ES-I3 (cell line): Measurements from ENCODE around the gene ZBTB6.

Experiments
- H3K36me3 ChIP-seq: 2 replicates; pipeline ENCODE4 v1.6.1; 2013; ENCODE audit warnings: mild to moderate bottlenecking, low read length, control low read depth, moderate library complexity; ENCODE audit not compliant: insufficient read depth
- H3K4me1 ChIP-seq: 2 replicates; pipeline ENCODE4 v1.6.1; 2013; ENCODE audit warnings: mild to moderate bottlenecking, control low read depth, low read length; ENCODE audit not compliant: insufficient read depth
- H3K9ac ChIP-seq: 2 replicates; pipeline ENCODE4 v1.6.1; 2013; ENCODE audit warnings: low read depth, mild to moderate bottlenecking, low read length, moderate library complexity
- H3K9me3 ChIP-seq: 2 replicates; pipeline ENCODE4 v1.6.1; 2013; ENCODE audit warnings: mild to moderate bottlenecking, low read length, moderate library complexity; ENCODE audit not compliant: control insufficient read depth, insufficient read depth

The ZBTB6 gene, protein sequence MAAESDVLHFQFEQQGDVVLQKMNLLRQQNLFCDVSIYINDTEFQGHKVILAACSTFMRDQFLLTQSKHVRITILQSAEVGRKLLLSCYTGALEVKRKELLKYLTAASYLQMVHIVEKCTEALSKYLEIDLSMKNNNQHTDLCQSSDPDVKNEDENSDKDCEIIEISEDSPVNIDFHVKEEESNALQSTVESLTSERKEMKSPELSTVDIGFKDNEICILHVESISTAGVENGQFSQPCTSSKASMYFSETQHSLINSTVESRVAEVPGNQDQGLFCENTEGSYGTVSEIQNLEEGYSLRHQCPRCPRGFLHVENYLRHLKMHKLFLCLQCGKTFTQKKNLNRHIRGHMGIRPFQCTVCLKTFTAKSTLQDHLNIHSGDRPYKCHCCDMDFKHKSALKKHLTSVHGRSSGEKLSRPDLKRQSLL

GRCh38 chr9:122912964-122913673, at the start of gene ZBTB6:
TSS of gene ZBTB6 (minus strand) at chr9:122913323. CDS start at chr9:122912072, 1,251 bp downstream.
- peaks cover 6% of the 10 kb centered on the region for H3K4me1 ChIP-seq
- H3K9ac ChIP-seq = peak within 1 kb of the TSS; percentile 99
- H3K9me3 ChIP-seq = no peaks in the 10 kb centered on the region
- peaks cover 9% of the 10 kb centered on the region for H3K36me3 ChIP-seq

DNA sequence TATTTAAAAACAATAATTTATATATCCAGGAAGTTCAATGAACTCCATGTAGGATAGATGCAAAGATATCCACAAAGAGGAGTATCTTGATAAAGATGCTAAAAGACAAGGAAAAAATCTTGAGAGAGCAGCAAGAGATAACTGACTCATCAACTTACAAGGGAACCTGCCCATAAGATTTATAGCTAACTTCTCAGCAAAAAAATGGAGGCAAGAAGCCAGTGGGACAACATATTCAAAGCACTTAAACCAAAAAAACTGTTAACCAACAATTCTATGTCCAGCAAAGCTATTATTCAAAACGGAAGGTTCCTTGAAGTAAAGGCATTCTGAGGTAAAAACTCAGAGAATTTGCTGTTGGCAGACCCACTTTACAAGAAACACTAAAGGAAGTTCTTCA, 48.0 kb upstream of the ZBTB6 start:
- Histone ChIP-seq H3K9me3 (no peaks in the 10 kb centered on the region), H3K9ac (no peak overlapping the region), H3K4me1 (no peaks in the 10 kb centered on the region), H3K36me3 (no peaks in the 10 kb centered on the region)

GRCh38 chr9:122955961-122956360, 42.8 kb upstream of the ZBTB6 start:
- no peaks in the 10 kb centered on the region for H3K36me3 ChIP-seq
- H3K4me1 ChIP-seq = no peaks in the 10 kb centered on the region
- no peaks in the 10 kb centered on the region for H3K9me3 ChIP-seq
- no peak overlapping the region for H3K9ac ChIP-seq

GRCh38 chr9:122954253-122954691, 41.1 kb upstream of the ZBTB6 start:
- Histone ChIP-seq H3K4me1 (peaks cover 7% of the 10 kb centered on the region; the same call in 1 of the 2 replicates), H3K9me3 (no peaks in the 10 kb centered on the region), H3K36me3 (no peaks in the 10 kb centered on the region), H3K9ac (no peak overlapping the region)

DNA sequence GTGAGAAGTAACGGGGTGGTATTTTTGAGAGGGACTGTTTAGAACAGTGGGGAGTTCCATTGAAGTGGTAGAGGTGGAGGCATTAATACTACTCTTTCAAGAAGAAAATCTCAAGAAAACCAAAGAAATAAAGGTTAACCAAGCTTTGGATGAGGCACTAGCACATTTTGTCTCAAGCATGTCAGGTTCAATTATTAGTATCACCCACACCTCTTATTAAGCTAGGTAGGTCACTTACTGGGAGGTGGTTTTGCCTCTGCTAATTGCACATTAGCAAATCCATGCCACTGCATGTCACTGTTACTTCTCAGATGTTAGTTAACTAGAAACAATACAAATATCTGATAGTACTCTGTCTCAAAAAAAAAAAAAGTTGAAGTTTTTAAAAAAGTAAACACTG, 37.9 kb upstream of the ZBTB6 start:
- Histone ChIP-seq H3K9me3 (no peaks in the 10 kb centered on the region), H3K36me3 (no peaks in the 10 kb centered on the region), H3K4me1 (peaks cover 7% of the 10 kb centered on the region; the same call in 1 of the 2 replicates), H3K9ac (no peak overlapping the region)

DNA sequence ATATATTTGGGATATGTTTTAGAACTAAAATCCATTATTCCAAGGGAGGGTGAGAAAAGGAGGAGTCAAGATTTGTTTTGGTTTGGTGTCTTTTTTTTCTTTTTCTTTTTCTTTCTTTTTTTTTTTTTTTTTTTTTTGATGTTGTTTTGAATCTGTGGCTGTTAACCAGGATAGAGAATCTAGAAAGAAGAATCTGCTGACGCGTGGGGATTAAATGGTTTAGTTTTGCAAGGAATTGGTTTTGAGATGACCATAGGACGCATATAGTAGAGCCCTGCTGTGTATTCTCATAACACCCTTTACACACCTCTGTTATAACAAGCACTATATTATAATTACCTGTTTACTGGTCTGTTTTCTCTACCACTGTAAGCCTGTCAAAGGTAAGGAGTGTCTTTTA, 37.1 kb upstream of the ZBTB6 start:
- H3K4me1 ChIP-seq = peaks cover 13% of the 10 kb centered on the region; the same call in 1 of the 2 replicates
- no peaks in the 10 kb centered on the region for H3K36me3 ChIP-seq
- H3K9ac ChIP-seq = no peak overlapping the region
- no peaks in the 10 kb centered on the region for H3K9me3 ChIP-seq

GRCh38 chr9:122949696-122950095, 36.6 kb upstream of the ZBTB6 start:
- peaks cover 15% of the 10 kb centered on the region; the same call in 1 of the 2 replicates for H3K4me1 ChIP-seq
- no peak overlapping the region for H3K9ac ChIP-seq
- H3K36me3 ChIP-seq = no peaks in the 10 kb centered on the region

GRCh38 chr9:122948313-122948712, 35.2 kb upstream of the ZBTB6 start:
- no peaks in the 10 kb centered on the region for H3K9me3 ChIP-seq
- H3K4me1 ChIP-seq = peaks cover 15% of the 10 kb centered on the region; the same call in 1 of the 2 replicates
- H3K9ac ChIP-seq = no peak overlapping the region
- H3K36me3 ChIP-seq = no peaks in the 10 kb centered on the region

More at GRCh38 chr9:122949696-122950095, 36.6 kb upstream of the ZBTB6 start:
- H3K9me3 ChIP-seq = no peaks in the 10 kb centered on the region

GRCh38 chr9:122946461-122947005, 33.4 kb upstream of the ZBTB6 start:
- H3K4me1 ChIP-seq = peaks cover 15% of the 10 kb centered on the region; the same call in 1 of the 2 replicates
- no peaks in the 10 kb centered on the region for H3K9me3 ChIP-seq
- no peaks in the 10 kb centered on the region for H3K36me3 ChIP-seq
- H3K9ac ChIP-seq = no peak overlapping the region

DNA sequence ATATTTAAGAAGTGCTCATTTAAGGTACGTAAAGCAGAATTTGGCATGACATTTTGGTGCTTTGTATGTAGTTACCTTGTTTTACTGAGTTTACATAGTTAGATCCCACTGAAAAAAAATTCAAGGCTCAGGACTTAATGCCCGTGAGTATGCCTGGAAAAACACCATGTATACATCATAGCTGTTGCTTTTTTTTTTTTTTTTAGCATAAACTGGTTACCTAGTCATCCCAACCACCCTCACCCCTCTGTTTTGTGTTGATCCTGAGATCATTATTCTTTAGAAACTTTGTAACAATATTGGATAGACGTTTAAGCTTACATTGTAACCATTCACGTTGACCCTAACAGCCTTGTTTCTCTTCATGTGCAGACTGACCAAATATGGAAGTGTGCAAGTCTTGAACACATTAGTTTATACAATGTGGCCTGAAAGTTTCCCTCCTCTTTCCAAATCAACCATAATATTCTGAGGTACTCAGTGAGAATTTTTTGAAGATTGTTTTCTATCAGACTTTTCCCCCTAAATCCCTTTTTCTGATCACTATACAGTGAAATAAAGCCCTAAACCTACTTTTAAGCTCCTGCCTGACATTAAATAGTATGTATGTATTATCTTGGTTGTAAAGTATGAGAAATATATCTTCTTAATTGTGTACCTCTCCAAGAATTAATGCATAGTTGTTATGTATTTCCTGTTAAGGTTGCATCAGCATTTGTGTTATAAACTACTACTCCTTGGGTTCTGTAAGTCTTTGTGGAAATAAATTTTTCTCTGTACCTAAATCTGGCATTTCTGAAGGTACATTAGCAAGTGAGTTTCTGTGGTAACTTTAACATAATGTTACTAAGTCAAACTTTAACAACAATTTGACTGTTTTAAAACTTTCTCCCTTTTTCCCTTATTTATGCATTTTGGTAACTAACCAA, 32.1 kb upstream of the ZBTB6 start:
- no peaks in the 10 kb centered on the region for H3K9me3 ChIP-seq
- peaks cover 15% of the 10 kb centered on the region; the same call in 1 of the 2 replicates for H3K4me1 ChIP-seq
- H3K36me3 ChIP-seq = no peaks in the 10 kb centered on the region
- H3K9ac ChIP-seq = no peak overlapping the region

DNA sequence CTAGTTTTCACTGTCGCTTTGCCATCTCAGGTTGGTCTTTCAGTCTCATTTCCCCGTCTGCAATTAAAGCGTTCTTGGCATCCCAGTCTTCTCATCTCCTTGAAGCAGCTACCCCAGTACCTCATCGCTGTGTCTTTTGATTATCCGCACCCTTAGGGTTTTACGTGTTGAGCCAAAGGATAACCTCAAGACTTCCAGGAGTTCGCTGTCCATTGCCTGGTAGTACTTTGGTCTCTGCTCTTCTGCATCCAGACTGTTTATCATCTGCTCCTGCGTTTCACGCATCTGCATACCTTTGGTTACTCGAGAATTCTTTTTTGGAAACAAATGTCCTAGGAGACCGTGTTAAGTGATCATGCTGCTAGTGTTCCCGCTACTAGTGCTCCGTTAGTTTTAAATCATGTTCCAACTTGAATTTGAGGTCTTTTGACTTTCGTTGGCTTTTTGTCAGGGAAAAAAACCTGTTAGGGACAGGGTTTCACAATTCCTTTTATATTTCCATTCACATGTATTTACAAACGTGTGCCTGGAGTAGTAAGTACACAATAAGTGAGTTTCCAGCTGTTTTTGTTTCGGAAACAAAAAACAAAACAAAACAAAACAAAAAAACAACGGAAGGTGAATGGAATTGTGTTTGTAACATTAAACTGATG, 28.6 kb upstream of the ZBTB6 start:
- Histone ChIP-seq H3K9ac (peak overlapping the region; percentile 97), H3K36me3 (no peaks in the 10 kb centered on the region)

GRCh38 chr9:122940749-122941581, 27.8 kb upstream of the ZBTB6 start, which contains the start of gene RABGAP1:
TSS of gene RABGAP1 (plus strand) at chr9:122941020. CDS start at chr9:122957060, 16,040 bp downstream.
- Histone ChIP-seq H3K36me3 (no peaks in the 10 kb centered on the region), H3K4me1 (peaks cover 8% of the 10 kb centered on the region; the same call in 1 of the 2 replicates)

More for the DNA sequence above, 28.6 kb upstream of the ZBTB6 start:
- H3K4me1 ChIP-seq = peaks cover 8% of the 10 kb centered on the region; the same call in 1 of the 2 replicates
- H3K9me3 ChIP-seq = no peaks in the 10 kb centered on the region

More at GRCh38 chr9:122940749-122941581, 27.8 kb upstream of the ZBTB6 start, which contains the start of gene RABGAP1:
- Histone ChIP-seq H3K9me3 (no peaks in the 10 kb centered on the region), H3K9ac (peak within 1 kb of the TSS; percentile 97)
